Umbilical cord (tissue), 2 donors: ENCODE results near the gene UNC13C. TPM values are rescaled to one million over a fixed set of nuclear protein-coding genes. Genes with fewer than 3 reads are reported as not detected.
"Not testable (repeated sequence)": the region's sequence is repeated elsewhere in the genome, so short reads cannot be mapped to it uniquely, and the experiment has no call there.

Experiments used
- DNase-seq: peaks from one replicate; pipeline ENCODE4 v3.0.0-alpha.2; 2015; ENCODE audit warnings: low spot score
- total RNA-seq: library from RNA; depleted of rRNA; stranded (reverse); fragments of >200 nt; gene quantifications from one replicate; pipeline ENCODE4 v1.2.3, GENCODE V29; 2014; ENCODE audit warnings: low replicate concordance; ENCODE audit not compliant: insufficient read depth

The UNC13C gene
- total RNA-seq = 20.0 TPM

DNA sequence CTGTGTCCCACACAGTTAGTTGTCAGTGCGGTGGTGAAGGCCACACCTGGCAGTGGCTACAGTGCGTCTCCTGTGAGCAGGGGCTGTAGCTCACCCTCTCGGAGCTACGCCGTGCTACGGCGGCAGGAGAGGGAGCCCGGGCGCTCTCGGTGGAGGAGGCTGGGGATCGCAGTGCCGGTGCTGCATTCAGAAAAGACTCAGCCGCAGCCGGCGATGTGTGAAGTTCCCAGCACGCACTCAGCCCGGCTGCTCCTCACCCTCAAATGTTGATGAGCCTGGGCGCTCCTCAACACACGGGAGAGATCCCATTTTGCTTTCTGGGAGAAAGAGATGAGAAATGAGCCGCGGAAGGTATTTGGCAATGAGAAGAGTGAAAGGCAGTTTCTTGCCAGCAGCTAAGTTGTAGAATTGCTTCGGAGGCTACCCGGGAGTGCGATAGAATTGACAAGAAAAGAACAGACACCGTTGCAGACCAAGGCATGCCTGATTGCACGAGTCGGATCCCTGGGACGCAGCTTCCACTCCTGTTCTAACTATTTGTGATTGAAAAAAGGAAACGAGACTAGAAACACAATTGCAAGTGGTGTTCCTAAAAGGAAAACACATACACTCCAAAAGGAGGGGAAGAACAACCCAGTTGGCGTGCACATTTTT, at the start of gene UNC13C:
Gene UNC13C (plus strand): TSS at position 189 of the 654 bp plus-strand sequence. CDS start 34,463 bp downstream, outside the sequence.
- peak; percentile 62 for DNase-seq

DNA sequence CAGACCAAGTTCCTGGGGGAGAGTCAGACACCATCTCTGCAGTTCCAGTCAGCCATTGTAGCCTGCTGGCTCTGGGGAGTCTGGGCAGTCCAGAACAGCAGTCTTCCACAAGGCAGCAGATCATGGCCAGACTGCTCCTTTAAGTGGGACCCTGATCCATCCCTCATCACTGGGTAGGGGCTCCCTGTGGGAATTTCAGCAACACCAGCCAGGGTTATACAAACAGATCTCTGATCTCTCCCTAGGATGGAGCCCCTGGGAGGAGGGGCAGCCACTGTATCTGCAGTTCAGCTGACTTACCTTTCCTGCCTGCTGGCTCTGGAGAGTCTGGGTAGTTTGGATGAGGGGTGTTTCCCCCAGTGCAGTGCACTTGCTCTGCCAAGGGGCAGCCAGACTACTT, 42.1 kb upstream of the UNC13C start:
- DNase-seq = no peak

DNA sequence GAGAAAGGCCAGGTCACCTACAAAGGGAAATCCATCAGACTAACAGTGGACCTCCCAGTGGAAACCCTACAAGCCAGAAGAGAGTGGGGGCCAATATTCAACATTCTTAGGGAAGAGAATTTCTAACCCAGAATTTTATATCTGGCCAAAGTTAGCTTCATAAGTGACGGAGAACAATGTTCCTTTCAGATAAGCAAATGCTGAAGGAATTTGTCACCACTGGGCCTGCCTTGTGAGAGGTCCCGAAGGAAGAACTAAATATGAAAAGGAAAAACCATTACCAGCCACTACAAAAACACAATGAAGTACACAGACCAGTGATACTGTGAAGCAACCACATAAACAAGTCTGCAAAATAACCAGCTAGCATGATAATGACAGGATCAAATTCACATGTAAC, 40.6 kb upstream of the UNC13C start:
- not testable (repeated sequence) for DNase-seq

DNA sequence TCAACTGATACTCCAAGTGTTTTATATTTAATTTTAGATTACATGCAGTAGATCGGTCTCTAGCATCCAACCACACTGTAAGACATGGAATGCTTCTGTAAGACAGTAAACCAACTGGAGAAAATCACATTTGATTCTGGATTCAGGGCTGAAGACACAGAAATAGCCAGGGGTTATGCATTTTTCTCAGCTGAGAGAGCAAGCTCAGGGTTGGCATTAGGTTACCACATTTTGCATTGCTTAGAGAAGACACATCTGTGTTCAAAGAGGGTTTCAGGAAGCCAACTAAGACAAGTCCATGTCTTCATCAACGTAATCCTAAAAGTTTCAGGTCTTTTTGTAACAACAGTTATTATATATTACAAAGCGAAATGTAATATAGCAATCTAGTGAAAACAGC, 27.7 kb upstream of the UNC13C start:
- no peak for DNase-seq

DNA sequence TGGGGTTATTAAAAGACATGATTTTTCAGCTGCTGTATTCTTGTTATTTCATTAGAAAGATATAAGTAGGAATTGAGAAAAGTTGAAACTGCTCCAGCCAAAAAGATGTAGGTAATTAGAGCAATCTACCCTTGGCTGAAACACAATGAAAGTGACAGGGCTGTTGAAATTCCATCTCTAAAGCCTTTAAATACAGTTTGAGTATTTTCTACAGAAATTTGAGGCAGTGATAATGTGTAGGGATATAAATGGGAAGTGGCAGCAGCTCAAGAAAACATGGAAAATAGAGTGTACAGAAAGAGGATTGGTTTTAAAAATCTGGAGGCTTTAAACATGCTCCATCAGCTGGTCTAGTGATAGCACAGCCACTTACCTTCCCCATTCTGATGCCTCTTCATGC, 22.8 kb upstream of the UNC13C start:
- no peak for DNase-seq

DNA sequence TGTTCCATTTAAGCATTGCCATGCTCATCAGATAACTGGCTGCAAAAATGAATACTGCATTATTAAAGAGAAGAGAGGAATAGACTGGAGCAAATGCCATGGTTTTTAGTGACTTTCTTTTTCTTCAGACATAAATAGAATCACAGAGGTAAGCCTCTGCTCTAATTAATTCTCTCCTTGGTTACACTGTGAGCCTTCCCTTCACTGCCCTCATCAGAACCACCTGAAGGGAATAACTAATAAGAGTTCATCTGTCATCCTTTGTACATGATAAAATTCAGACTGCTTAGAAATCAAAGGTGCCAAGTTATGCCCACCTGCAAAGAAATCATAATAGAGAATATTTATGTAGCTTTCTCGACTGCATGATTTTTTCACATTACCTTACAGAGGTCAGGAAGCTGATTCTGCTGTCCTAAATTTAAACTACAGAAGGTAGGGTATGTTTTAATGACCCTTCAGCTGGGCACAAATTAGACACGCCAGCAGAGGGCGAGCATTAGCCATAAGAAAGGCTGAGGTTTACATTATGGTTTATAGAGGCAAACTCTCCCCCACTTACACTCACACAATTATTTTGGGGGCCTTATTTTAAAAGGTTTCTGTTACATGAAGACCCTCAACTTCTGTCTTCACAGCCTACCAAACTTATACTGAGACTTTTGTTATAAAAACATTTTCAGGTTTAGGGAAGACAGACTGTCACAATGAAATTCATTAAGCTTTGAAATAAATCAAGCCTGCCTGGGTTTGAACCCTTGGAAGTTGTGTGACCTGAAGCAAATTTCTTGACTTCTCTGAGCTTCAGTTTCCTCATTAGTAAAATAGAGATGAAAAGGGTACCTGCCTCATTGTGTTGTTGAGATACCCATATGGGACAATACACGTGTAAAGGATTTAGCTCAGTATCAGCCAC, 15.3 kb upstream of the UNC13C start:
- peak; percentile 36 for DNase-seq

DNA sequence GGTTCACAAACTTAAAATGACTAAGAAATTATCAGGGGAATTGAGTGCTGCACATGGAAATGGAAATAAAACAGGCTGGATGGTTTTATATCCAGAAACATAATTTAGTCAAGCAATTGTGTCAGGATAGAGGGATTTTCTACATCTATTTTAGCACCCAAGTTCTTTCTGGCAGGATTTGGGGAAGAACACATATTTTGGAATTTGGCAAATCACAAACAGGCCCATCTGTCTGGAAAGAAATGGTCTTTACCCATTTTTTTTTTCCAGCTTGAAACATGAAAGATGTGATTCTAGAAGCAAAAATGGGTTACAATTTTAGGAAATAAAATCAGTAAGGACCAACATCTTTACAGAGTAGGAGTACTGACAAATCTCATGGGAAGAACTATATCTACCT, 14.4 kb upstream of the UNC13C start:
- no peak for DNase-seq

DNA sequence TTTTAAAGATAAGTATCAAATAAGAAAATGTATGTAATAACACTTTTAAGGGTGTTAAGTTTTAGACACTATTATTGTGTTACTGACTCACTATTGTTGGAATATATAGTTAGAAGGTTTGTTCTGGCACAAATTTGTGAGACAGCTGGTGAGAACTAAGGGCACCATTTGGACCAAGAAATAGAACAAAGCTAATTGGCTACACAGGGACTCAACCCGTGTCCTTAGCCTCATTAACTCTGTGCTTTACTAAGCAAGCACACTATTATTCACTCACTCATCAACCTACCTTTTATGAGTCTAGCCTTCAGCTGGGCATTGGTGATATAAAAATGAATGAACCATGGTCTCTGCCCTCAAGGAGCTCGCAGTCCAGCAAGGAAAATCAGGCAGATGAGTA, 4.1 kb upstream of the UNC13C start:
- no peak for DNase-seq

DNA sequence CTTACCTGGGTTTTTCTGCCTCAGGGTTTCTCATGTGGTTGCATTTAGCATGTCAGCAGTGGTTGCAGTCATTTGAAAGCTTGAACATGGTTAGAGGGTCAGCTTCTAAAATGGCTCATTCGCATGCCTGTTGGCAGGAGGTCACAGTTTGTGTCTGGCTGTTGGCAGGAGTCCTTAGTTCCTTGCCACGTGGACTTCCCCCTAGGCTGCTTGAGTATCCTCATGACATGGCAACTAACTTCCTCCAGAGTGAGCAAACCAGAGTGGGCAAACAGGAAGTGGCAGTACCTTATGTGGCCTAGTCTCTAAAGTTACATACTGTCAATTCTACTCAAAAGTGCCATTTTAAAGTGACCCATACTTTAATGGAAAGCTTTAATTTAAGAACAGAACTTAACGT, 3.4 kb upstream of the UNC13C start:
- DNase-seq = no peak

DNA sequence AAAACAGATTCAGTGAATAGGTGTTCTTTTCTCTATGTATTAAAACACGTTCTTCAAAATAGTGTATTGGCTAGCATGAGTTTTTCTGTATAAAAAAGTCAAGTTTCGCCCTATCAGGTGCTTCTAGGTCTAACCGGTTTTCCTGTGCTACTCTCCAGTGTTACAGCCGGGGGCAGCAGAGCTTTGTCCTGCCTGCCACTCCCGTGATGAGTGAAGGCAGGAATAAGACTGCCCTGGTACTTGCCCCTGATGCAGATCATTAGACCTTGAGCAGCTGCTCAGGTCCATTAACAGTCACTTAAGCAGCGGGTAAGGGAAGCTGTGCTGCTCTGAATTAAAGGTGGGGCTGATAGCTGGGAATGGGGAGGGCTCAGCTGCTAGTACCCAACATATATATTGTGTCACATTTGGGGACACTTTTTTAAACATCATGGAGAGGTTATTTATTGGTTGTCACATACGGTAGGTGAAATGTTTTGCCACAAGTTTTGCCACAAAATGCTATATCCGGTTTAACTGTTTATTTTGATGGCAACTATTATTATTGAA, 1.3 kb upstream of the UNC13C start:
- peak; percentile 69 for DNase-seq

DNA sequence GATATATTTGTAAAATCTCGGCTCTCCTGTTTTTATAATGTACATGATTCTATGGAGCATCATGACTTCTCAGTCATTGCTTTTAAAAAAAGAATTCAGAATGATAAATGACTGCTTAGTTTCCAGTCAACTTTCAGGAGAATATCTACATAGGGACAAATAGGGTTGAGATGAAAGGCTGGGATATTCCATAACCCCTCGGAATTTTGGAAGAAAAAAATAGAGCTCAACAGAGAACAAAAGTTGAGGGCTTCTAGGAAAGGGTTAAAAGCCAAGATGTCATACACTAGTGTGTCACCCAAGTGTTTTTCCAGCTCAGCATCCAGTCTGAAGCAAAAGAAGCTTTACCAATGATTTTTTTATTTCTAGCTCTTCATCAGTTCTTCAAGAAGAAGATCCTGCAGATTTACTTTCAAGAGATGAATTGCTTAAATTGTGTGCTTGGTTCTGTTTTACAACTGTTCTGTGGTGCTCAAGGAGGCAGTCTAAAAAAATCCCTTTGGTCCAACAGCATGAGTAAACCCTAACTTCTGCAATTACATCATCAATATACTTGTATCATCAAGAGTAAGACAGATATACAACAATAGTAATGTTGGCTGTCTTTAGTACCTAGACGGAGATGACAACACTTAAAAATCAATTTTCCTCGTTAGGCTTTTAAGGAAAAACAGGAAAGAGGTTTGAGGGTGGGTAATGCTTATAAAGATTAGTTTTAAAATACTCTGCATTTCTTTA, 979 bp downstream of the UNC13C start:
- DNase-seq = peak; percentile 53

DNA sequence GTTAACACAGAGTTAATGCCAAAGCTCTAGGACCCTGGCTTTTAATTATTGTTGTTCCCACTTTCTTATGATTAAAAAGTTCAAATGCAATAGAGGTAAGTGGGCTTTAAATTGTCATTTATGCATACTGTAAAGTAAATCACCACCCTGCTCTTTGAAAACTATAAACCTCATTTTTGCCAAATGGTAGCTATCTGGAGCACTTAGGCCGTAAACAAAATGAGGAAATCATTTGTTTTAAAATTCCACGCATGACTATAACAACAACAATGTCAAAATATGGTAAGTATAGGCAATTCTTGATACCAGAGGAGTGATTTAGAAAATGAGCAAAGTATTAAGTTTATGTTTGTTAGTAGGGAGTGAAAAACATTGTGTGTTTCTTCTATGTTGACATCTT, 1.8 kb downstream of the UNC13C start:
- DNase-seq = no peak

DNA sequence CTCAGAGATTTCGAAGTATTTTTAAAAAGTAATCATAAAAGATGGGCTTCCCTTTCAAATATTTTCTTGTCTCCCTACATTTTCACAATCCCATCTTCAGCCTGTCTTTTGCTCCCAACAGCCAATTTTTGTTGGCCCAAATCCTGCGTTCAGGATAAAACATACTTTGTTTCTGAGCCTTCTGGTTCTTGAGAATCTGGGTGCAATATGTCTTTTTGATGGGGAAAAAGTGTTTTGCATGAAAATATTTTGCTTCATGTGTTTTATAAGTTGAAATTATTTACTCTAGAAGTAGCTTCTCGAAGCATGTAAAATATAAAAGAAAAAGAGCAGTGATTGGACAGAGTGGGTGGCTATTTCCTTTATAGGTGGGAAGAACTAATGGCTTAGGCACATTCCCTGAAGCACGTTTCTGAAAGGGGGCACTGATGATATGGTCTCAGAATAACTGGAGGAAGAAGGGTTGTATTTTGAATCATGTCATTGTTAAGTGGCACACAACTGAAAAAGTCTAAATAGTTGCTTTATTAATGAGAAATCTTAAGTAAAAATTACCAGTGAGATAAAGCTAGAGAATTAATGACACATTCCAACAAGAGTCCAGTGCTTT, 3.9 kb downstream of the UNC13C start:
- no peak for DNase-seq

DNA sequence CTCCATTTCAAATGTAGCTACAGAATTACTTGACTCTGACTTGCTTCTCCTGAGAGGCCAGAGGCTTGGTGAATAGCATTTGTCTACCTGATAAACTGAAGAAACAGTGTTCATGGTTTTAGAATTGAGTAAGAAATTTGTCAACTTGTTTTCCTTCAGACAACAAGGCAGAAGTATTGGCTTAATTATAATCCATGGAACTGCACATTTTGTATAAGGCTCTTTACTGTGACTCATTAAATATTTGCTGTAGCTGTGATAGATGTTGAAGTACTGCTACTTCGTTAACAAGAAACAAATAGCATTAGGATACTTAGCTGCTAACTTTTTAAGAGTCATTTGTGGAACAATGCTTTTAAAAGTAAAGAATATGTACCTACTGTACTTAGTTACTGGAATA, 4.6 kb downstream of the UNC13C start:
- DNase-seq = no peak

DNA sequence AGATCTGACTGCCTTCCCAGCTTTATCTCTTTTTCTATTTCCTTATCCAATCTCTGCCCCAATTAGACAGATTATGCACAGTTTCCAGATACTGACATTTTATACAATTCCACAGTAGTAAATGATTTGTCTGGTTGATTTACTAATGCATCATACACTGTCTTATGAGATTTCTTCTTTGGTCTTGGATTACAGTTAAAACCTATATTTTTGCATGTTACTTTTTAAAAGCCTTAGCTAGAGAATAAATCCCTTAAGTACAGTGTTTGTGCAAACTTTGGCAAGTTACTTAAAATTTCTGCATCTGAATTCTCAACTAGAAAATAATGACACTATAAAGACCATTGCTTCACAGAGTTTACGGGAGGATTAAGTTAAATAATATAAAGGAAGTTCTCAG, 6.0 kb downstream of the UNC13C start:
- DNase-seq = peak; percentile 87

DNA sequence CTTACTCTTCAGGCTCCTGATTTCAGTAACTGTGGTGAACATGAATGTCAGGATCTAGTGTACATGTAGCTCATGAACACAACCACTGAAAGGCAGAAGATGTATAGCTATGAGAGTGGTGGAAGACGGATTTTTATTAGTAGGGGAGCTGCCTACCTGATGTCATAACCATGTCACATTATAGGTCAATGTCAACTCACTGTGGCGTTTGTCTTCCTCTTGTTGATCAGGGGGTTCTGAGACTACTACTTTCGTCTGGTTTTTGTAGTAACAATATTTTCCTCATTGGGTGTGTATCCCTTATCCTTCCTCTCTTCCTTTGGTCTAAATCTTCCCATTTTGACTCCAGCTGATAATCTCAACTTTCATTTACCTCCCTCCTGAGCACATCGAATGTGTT, 7.3 kb downstream of the UNC13C start:
- no peak for DNase-seq

DNA sequence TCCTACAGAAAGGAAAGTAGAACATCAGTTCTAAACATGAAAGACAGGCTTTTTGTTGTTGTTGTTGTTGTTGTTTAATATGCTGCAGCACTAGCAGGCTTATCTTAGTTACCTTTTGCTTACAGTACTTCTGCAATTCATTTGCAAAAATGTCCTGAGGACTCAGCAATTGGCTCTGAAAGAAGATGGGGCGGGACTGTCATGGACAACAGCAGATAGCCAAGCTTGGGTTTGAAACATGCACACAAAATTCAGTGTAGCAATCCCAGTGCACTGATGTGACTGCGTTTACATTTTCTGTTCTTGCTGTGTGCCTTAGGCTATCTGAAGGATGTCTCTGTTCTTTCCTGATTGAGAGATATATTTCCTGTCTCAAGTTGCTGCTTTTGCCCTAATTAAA, 9.2 kb downstream of the UNC13C start:
- DNase-seq = no peak

DNA sequence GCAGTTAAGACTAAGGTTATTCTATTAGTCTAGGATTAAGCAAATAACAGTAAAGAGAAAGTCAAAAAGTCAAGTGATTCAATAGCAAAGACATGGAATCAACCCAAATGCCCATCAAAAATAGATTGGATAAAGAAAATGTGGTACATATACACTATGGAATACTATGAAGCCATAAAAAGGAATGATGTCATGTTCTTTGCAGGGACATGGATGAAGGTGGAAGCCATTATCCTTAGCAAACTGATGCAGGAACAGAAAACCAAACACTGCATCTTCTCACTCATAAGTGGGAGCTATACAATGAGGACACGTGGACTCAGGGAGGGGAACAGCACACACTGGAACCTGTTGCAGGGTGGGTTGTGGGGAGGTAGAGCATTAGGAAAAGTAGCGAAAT, 29.0 kb downstream of the UNC13C start:
- no peak for DNase-seq

DNA sequence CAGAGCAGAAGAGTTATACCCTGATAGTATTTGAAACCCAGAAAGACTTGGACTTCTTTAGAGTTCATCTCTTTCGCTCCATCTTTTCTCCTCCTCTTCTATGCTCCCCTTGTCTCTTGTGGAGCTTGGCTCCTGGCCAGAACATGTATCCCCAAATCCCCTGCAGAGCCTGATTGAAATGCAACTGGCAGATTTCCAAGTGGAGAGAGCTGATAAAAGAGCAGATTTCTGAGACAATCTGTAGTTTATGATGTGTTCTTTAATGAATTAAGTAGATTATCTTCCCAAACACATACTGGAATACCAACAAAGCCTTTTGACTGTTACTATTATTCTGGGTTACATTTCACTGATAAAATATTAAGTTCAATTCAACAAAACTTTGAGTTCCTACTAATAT, 33.4 kb downstream of the UNC13C start:
- DNase-seq = peak; percentile 48

DNA sequence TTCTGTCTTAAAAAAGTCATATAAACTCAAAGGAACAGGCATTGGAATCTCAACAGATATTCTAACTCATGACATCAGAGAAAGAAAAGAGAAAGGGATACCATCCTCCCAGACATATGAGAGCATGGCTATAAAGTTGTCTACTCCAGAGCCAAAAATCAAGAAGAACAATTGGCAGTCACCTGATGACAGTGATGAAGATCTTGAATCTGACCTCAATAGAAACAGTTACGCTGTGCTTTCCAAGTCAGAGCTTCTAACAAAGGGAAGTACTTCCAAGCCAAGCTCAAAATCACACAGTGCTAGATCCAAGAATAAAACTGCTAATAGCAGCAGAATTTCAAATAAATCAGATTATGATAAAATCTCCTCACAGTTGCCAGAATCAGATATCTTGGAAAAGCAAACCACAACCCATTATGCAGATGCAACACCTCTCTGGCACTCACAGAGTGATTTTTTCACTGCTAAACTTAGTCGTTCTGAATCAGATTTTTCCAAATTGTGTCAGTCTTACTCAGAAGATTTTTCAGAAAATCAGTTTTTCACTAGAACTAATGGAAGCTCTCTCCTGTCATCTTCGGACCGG, 35.9 kb downstream of the UNC13C start:
- DNase-seq = no peak

DNA sequence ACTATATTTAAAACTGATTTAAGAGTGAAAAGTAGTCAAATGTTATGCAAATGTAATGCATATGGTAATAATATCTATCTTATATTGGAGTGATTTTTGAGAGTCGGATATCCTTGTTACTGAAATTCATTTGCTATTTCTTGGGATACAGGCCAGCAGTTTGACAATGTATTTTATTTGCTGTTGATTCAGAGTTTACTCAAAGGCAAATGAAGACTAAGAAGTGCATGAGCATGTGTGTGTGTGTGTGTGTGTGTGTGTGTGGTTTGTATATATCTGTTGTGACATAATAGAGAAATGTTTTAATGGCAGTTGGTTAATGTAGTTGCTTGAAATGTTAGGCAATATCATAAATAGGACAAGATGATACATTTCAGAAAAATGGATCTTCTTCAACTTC, 39.0 kb downstream of the UNC13C start:
- no peak for DNase-seq
